ENCODE measurements around the gene STRN3.
"Not testable (repeated sequence)": the region's sequence is repeated elsewhere in the genome, so short reads cannot be mapped to it uniquely, and the experiment has no call there.

Gene STRN3

DNA sequence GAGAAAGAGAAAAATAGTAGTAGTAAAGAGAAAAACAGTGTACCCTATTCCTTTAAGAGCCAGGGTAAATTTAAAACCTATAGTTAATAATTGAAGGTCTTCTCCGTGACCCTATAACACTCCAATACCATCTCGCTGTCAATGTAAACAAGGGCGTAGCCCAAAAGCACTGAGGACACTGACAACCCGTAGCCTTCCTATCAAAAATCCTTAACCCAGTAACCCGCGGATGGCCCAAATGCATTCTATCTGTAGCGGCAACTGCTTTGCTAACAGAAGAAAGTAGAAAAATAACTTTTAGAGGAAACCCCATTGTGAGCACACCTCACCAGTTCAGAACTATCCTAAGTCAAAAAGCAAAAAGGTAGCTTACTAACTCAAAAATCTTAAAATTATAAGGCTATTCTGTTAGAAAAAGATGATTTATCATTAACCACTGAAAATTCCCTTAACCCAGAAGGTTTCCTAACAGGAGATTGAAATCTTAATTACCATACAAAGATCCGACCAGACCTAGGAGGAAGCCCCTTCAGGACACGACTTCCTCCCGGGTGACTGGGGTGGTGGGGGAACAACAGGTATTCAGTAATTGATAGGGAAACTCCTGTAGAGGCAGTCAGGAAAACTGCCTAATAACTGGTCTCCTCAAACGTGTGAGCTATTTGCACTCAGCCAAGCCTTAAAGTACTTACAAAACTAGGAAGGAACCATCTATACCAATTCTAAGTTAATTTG, 58.6 kb downstream of the STRN3 start:
- DNase-seq = not testable (repeated sequence)

DNA sequence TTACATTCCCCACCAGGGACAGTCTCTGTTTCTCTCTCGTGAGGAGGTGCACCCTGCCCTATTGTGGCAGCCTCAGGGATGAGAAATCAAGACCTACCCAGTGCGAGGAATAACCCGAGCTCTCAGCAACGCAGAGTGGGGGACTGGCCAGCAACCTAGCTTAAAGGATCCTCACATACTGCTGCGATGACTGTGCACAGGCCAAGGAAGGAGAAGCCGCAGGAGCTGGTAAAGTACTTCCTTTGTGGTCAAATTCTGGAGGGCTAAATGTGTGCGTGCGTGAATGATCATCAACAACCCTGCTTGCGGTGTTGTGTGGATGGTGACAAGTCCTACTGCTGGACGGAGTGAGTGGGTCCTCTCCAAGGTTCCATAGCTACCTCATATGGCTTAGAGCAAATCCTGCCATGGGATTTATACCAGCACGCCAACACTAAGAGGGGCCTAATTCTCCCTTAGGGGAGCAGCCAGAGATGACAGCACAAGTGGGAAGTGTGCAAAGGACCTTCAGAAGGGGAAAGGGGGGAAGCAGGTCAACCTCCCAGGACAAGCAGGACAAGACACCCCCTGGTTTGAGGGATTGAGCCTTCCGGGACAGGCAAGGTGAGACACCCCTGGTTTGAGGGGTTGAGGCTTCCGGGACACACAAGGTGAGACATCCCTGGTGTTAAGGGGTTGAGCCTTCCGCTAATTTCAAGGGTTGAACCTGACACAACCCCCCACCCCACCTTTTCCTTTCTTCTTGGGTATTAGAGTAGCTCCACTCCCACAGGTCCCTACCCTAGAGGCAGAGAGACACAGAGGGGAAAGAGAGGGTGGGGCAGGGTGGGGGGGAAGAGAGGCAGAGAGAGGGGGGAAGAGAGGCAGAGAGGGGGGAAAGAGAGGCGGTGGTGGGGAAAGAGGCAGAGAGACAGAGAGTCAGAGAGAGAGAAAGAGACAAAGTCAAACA, 59.5 kb downstream of the STRN3 start:
- no peak for DNase-seq

DNA sequence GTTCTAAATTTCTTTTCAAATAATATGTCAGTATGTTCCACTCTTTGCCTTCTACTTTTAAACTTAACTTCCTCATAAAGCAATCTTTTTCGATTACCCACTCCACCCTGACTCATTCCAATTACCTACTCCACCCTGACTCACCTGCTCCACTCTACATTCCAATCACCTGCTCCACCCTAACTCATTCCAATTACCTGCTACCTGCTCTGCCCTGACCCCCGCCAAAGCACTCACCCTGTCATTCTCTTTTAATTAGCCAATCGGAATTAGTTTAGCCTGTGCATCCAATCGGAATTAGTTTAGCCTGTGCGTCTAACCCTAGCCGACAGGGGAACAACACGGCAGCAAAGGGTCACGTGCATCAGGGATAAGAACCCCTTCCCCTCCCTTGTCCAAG, 60.3 kb downstream of the STRN3 start:
- DNase-seq = not testable (repeated sequence)

DNA sequence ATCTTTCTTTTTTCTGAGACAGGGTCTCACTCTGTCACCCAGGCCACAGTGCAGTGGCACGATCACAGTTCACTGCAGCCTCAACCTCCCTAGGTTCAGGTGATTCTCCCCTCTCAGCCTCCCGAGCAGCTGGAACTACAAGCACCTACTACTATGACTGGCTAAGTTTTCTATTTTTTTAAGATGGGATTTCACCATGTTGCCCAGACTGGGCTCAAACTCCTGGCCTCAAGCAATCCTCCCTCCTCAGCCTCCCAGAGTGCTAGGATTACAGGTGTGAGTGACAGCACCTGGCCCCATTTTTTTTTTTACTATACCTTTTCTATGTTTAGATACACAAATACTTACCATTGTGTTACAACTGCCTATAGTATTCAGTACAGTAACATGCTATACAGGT, 63.6 kb downstream of the STRN3 start:
- DNase-seq = not testable (repeated sequence)

DNA sequence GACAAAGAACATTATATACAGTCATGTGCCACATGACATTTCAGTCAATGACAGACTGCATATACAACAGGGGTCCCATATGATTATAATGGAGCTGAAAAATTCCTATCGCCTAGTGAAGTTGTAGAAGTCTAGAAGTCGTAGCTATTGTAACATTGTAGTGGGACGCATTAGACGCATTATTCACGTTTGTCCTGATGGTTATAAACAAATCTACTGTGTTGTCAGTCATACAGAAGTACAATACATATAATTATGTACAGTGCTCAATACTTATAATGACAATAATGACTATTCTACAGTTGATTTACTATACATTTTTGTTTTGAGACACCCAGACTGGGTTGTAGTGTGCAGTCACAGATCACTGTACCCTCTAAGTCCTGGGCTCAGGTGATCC, 64.8 kb downstream of the STRN3 start:
- no peak for DNase-seq

DNA sequence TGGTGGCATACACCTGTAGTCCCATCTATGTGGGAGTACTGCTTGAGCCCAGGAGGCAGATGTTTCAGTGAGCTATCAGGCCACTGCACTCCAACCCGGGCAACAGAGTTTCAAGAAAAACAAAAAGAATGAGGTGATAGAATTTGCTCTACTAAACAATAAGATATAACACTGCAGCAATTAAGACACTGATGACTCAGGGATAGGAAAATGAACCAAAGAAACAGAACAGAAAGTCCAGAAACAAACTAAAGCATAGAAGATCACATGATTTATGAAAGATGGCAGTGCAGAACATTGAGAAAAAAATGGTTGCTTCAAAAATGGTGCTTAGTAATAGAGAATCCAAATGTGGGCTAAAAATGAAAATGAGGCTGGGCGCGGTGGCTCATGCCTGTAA, 66.0 kb downstream of the STRN3 start:
- no peak for DNase-seq

DNA sequence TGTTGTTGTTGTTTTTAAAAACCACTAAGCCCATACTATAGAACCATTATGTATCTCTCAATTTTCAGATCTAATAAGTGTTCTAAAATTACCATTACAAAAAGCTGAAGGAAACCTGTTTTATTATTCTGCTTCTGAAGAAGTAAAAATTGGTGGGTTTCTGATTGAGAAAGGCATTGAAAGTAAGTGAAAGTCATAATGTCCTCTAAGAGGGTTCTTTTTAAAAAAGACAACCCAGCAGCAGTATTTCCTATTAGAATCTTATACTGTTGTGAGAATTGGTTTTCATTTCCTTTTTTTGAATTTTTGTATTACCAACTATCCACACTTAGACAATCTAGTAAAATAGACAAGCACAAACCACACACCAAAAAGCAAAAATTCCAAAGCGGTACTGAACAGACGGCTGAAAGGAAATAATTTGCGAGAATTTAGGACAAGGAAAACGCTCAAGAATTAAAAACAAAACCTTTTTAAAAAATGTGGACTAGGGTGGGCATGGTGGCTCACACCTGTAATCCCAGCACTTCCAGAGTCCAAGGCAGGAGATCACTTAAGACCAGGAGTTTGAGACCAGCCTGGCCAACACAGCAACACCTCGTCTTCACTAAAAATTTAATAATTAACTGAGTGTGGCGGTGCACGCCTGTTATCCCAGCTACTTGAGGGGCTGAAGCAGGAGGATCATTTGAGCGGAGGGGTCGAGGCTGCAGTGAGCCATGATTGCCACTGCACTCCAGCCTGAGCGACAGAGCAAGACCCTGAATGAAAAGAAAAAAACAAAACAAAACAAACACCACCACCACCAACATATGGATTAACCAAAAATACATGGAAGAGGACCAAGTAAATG, 67.4 kb downstream of the STRN3 start:
- no peak for DNase-seq

DNA sequence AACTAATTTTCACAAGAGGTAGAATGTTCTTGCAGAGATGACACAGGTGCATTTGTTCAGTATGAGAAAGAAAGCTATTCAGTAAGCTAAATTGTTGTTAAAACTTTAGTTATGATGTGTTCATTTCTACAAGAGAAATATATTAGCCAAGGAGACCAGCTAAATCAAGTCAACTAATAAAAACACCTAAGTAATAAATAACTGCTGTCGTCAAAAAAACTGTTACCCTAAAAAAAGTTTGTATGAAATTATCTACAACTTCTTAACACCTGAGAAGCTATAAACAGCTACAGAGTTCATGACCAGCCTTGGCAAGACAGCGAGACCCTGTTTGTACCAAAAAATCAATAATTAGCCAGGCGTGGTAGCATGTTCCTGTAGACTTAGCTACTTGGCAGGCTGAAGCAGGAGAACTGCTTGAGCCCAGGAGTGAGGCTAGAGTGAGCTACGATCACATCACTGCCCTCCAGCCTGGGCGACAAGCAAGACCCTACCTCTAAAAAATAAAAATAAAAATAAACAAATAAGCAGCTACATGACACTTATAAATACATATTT, 68.3 kb downstream of the STRN3 start:
- DNase-seq = no peak

DNA sequence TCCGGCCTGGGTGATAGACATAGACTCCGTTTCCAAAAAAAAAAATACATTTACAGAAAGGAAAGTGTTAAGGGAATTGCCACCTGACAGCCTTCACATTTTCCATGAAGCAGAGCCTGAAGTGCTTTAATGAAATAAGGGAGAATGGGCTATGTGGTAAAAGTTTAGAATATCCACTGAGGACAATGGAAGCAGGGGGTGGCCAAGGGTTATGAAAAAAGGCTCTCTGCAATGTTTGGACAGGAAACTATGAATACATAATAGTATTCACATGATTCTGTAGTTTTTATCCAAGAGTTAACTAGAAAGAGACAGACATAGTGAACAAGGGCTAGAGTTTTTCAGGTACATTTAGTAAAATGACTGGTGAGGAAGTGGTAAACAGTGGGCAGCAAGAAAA, 76.5 kb downstream of the STRN3 start:
- DNase-seq = no peak

DNA sequence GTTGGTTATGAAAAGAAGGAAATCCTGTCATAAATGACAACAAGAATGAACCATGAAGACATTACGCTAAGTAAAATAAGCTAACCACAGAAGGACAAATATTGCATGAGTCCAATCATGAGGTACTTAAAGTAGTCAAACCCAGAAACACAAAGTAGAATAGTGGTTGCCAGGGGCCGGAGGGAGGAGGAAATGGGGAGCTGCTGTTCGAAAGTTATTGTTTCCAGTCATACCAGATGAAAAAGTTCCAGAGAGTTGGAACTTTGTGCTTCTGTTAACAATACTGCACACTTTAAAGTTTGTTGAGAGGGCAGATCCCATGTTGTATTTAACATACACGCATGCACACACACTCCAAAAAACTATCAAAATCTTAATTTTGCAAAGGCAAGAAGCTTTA, 82.5 kb downstream of the STRN3 start:
- no peak for DNase-seq

DNA sequence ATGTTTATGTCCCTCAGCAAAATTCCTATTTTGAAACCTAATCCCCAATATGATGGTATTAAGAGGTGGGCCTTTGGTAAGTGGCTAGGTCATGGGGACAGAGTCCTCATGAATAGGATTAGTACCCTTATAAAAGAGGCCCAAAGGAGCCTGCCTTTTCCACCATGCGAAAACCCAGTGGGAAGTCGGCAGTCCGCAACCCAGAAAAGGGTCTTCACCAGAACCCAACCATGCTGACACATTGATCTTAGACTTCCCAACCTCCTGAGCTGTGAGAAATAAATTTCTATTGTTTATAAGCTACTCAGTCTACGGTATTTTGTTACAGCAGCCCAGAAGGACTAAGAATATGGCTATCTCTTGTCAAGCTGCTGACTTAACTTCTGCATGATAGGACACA, 85.3 kb downstream of the STRN3 start:
- DNase-seq = no peak

DNA sequence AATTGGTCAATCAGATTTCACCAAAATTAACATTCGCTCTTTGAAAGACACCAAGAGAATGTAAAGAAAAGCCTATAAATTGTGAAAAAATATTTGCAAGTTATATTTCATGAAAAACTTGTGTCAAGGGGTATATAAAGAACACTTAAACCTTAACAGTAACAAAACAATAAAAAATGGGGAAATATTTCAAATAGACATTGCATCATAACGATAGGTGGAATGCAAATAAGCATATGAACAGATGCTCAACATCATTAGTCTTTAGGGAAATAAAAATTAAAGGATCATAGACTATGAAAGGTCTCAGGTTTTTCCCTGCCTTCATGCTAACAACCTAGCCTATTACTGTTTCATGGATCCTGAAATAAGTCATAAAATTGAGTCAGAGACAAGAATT, 87.6 kb downstream of the STRN3 start:
- no peak for DNase-seq

DNA sequence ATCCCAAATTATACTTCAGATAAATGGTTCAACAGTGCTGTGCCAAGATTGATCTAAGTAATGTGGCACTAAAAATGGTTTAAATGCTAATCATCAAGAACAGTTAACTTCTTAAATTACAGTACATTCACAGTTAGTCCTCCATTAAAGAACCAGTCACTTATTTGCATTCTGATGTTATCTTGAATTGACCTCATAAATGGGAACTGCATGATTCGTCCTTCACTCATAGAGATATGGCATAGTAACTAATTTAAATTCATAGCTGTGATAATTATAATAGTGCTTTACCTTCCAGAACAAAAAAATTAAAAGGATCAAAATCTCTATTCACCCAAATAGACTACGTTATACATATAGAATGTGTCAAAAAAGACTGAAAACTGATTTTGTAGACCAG, 90.7 kb downstream of the STRN3 start:
- DNase-seq = no peak

DNA sequence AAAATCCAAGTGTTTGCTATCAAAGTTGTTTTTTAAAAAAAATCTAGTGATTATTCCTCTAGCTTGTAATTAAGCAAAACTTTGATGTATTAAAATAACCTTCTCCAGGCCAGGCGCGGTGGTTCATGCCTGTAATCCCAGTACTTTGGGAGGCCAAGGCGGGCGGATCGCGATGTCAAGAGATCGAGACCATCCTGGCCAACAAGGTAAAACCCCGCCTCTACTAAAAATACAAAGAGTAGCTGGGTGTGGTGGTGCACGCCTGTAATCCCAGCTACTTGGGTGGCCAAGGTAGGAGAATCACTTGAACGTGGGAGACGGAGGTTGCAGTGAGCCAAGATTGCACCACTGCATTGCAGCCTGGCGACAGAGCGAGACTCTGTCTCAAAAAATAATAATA, 92.2 kb downstream of the STRN3 start:
- not testable (repeated sequence) for DNase-seq

DNA sequence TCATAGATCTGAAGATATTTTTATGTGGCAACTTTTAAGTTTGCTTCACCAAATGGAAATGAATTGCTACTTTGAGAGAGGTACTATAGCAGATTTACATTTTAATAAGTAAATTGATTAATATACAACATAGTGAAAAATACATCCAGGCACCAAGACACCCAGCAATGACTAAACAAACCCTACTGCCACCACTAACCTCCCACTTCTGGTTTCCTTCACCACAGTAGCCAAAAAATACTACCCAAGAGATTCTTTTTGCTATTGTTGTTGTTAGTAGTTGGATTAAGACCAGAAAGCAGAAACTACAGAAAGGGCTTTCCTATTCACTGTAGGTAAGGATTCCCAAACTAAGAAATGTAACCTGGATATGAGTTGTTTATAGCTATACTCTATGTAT, 97.7 kb downstream of the STRN3 start:
- no peak for DNase-seq

DNA sequence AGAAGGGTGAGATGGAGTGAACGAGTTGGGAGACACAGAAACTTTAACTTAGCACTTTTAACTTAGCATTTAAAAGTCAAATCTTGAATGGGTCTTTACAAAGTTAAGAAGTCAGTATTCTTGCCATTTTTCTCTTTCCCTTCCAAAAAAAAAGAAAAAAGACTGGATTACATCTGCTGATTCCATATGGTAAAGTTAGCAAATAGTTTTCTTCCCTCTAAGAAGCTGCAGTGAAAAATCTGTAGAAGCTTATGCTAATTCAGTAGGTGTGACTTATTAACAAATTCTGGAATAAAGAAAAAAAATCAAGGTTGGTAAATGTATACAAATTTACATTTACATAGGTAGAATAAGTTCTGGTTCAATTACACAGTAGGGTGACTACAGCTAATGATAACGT, 100.9 kb downstream of the STRN3 start:
- DNase-seq = no peak

DNA sequence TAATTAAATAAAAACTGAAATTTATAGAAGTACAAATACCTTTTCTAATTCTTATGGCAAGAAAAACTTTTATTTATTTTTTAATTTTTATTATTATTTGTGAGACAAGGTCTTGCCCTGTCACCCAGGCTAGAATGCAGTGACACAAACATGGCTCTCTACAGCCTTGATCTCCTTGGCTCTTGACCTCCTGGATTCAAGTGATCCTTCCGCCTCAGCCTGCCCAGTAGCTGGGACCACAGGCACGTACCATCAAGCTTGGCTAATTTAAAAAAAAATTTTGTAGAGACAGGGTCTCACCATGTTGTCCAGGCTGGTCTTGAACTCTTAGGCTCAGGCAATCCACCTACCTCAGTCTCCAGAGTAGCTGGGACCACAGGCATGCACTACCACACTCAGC, 104.4 kb downstream of the STRN3 start:
- DNase-seq = no peak

DNA sequence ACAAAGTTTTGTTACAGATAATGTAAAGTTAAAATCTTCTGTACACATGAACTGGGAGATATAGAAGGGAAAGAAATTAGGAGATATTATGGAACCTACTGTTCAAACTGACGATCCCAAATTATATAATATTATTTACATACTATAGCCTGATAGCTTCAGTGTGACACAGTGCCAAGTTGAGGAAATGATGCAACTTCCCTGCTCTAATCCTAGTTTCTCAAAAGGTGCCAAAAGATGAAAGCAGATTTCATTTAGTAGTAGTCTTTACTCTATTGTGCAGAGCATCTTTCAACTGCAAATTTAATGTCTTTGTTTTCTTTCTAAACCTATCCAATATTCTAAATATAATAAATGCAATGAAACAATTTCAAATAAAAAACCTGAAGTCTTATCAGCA, 104.9 kb downstream of the STRN3 start:
- no peak for DNase-seq

DNA sequence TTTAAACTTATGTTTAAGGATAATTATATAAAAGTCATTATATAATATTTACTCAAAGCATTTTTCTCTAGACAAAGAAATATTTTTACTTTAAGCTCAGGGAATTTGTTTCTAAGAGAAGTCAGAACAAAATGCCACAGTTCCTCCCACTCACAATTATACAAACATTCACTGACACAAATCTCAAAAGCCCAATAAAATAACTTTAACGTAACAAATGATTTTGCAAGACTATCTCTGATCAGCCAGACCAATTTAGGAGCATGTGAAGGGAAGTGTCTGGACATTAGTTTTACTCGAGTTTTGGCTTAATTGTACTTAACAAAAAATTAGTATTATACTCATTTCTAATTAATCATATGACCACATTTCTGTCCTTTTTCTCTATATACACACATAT, 110.6 kb downstream of the STRN3 start:
- no peak for DNase-seq

DNA sequence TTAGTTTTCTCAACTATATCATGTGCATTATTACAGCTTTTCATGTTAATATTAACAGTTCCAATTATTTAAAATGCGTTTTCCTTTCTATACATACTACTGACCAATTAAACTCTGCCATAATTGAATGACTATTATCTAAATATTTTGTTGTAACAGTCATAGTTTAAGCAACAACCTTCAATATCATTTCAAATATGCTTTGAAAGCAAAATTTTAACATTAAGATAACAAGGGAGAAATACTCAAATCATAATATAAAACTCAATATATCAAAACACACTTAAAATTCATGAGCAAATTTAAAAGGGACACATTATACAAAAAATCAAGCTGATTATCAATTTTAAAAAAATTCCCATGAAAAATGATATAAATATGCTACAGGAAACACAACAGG, 111.4 kb downstream of the STRN3 start:
- no peak for DNase-seq

DNA sequence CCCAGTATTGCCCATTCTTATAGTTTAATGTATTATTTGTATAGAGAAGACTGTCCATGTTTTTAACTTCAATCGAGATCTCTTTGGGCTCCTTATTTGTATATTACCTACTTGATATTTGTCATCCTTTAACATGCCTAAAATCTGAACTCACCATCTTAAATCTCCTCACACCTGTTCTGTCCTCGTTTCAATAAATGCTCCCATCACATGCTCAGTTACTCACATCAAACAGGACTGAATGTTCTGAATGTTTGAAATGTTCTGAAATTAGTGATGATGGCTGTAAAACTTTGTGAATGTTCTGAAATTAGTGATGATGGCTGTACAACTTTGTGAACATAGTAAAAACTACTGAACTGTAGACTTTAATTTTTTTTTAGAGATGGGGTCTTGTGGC, 117.4 kb downstream of the STRN3 start:
- no peak for DNase-seq

DNA sequence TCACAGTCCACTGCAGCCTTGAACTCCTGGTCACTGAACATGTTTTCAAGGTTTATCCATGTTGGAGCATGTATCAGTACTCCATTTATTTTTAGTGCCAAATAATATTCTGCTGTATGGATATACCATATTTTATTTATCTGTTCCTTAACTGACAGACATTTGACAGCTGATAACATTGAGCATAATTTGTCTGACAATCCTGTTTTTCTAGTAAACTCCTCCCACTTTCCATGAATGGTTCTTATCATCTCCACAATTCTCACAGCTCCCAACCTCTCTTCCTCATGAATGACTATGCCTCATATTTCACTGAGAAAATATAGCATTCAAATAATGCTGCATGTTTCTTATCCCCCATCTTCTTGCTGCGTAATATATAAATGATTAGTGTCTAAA, 118.5 kb downstream of the STRN3 start:
- no peak for DNase-seq
